Adrenal gland (tissue), 12 donors: Measurements from ENCODE around the gene KIF25. TPM values are rescaled to one million over a fixed set of nuclear protein-coding genes. Genes with fewer than 3 reads are reported as not detected.

Experiments
- DNase-seq, 7 donors: peaks; one replicate each; pipeline ENCODE4 v3.0.0-alpha.2; 2019 to 2020
- H3K27ac ChIP-seq, 5 donors: fragments of 200-600 bp; sonication (generic) in 4 of 5; 1 replicate in 3 of 5; 2 replicates in 2 of 5; pipeline versions ENCODE4 v1.5.1 to v1.8.0; 2016 to 2020; ENCODE audit warnings: mild to moderate bottlenecking in 1 of 5
- H3K27me3 ChIP-seq: fragments of 200-600 bp; 2 replicates; pipeline ENCODE4 v1.8.0; 2021
- H3K36me3 ChIP-seq, 2 donors: fragments of 200-600 bp; replicated peaks in 1 of 2; 1 replicate in 1 of 2; 2 replicates in 1 of 2; pipeline versions ENCODE4 v1.5.1 to v1.8.0; 2018 to 2022
- H3K4me1 ChIP-seq, 2 donors: fragments of 200-600 bp; replicated peaks in 1 of 2; 1 replicate in 1 of 2; 2 replicates in 1 of 2; pipeline versions ENCODE4 v1.5.1 to v1.8.0; 2018 to 2021
- H3K4me3 ChIP-seq, 4 donors: fragments of 200-600 bp; sonication (generic) in 3 of 4; one replicate each; pipeline ENCODE4 v1.5.1; 2016 to 2018
- H3K9me3 ChIP-seq, 3 donors: fragments of 200-600 bp; sonication (generic) in 1 of 3; replicated peaks in 1 of 3; 1 replicate in 2 of 3; 2 replicates in 1 of 3; pipeline versions ENCODE4 v1.5.1 to v1.8.0; 2016 to 2021
- CTCF ChIP-seq, 6 experiments: fragments of 450-650 bp in 4 of 6; fragments of 200-600 bp in 2 of 6; sonication (generic) in 1 of 6; IDR thresholded peaks; 1 replicate in 5 of 6; 2 replicates in 1 of 6; pipeline versions ENCODE4 v1.5.1 to v1.8.0; 2016 to 2021; ENCODE audit warnings: antibody characterized with exemption in 6 of 6, mild to moderate bottlenecking in 2 of 6, moderate library complexity in 1 of 6
- POLR2A ChIP-seq, 2 donors: fragments of 450-650 bp; IDR thresholded peaks; one replicate each; pipeline ENCODE4 v1.6.1; 2017; ENCODE audit warnings: antibody characterized with exemption in 2 of 2, mild to moderate bottlenecking in 2 of 2, moderate library complexity in 1 of 2
- WGBS, 4 donors: extraction: QIAGEN DNeasy Blood & Tissue Kit in 2 of 4; methylation state at CpG; one replicate each; pipeline versions ENCODE4 v1.1.5 to v1.1.7; 2013 to 2017; 5-methylcytosine and 5-hydroxymethylcytosine counted together
- intact Hi-C, 2 donors: fragments of 100-400 bp; cut with DNase I; formaldehyde crosslinking; loops; one replicate each; pipeline versions ENCODE4 v1.14.1 to v1.15.0; 2022 to 2023
- polyA plus RNA-seq, 3 donors: library from polyadenylated mRNA; stranded (reverse); fragments of 200-250 nt in 2 of 3; fragments of 350-450 nt in 1 of 3; fragmentation: Illumina TruSeq in 1 of 3; extraction: RNeasy Lipid Tissue Mini Kit (QIAGEN cat#74804) in 1 of 3; gene quantifications; one replicate each; pipeline ENCODE4 v1.2.3, GENCODE V29; 2013 to 2014
- total RNA-seq, 9 donors: library from RNA; depleted of rRNA in 4 of 9; stranded (reverse); fragments of >200 nt in 4 of 9; fragments of 120-200 nt in 1 of 9; fragmentation: NEBNext Ultra II Directional in 1 of 9; extraction: Animal tissue kit (Norgen Biotek cat#: 25700) in 1 of 9; gene quantifications; one replicate each; pipeline versions ENCODE4 v1.1.0 to v1.2.4, GENCODE V29; 2013 to 2023
- donor health status: healthy with polysubstance abuse.
- donor health status: Bipolar disorder and iron deficiency.
- donor health status: DM: yes; HTN: yes; CAD: no.
- donor health status: DM: no; HTN: no; CAD: no.
- donor health status: DM: no; HTN: no; CAD: no.
- donor health status: DM: yes; HTN: yes; CAD: no.

Gene KIF25
- total and polyA plus RNA-seq, 12 donors: 0.44 to 0.97 TPM; not detected in 10

- DNase-seq: no peak
- intact Hi-C loops: no loop called here
- TF ChIP-seq CTCF (IDR thresholded peaks at IDR 0.05) (no peak), POLR2A (IDR thresholded peaks at IDR 0.05) (no peak)
- Histone ChIP-seq H3K4me1 (no peaks in the 10 kb centered on the region), H3K36me3 (no peaks in the 10 kb centered on the region), H3K27ac (no peak overlapping the region), H3K9me3 (no peaks in the 10 kb centered on the region), H3K27me3 (no peaks in the 10 kb centered on the region), H3K4me3 (no peak overlapping the region)
- WGBS, 4 donors: 83 to 90% (median 86%) methylated on average over 14 to 19 of the region's 19 CpGs
These were observed 87.1 kb downstream of the KIF25 start for GRCh38 chr6:168084465-168085160.

GRCh38 chr6:168086066-168086465 lies 88.6 kb downstream of the KIF25 start:
- H3K9me3 ChIP-seq: no peaks in the 10 kb centered on the region
- H3K4me1 ChIP-seq: no peaks in the 10 kb centered on the region
- H3K36me3 ChIP-seq: no peaks in the 10 kb centered on the region
- intact Hi-C loops: no loop called here
- no peaks in the 10 kb centered on the region for H3K27me3 ChIP-seq
- H3K27ac ChIP-seq: no peak overlapping the region
- 84 to 88% (median 85%) methylated on average over 1 to 10 of the region's 10 CpGs for WGBS, 4 donors
- H3K4me3 ChIP-seq: no peak overlapping the region
- no peak for DNase-seq
- TF ChIP-seq POLR2A (IDR thresholded peaks at IDR 0.05) (no peak), CTCF (IDR thresholded peaks at IDR 0.05) (no peak)

- TF ChIP-seq CTCF (IDR thresholded peaks at IDR 0.05): no peak
- no peak for TF ChIP-seq POLR2A (IDR thresholded peaks at IDR 0.05)
- H3K36me3 ChIP-seq: no peaks in the 10 kb centered on the region
- H3K4me1 ChIP-seq: no peaks in the 10 kb centered on the region
- no peaks in the 10 kb centered on the region for H3K9me3 ChIP-seq
- 87 to 93% (median 90%) methylated on average over 7 to 10 of the region's 10 CpGs for WGBS, 4 donors
- H3K27me3 ChIP-seq: no peaks in the 10 kb centered on the region
- H3K4me3 ChIP-seq: no peak overlapping the region
- intact Hi-C loops: no loop called here
- no peak for DNase-seq
- H3K27ac ChIP-seq: no peak overlapping the region
These were observed 89.1 kb downstream of the KIF25 start for GRCh38 chr6:168086616-168087015.

- DNase-seq: no peak
- H3K9me3 ChIP-seq: no peaks in the 10 kb centered on the region
- H3K4me3 ChIP-seq: no peak overlapping the region
- TF ChIP-seq CTCF (IDR thresholded peaks at IDR 0.05) (no peak), POLR2A (IDR thresholded peaks at IDR 0.05) (no peak)
- no peaks in the 10 kb centered on the region for H3K27me3 ChIP-seq
- no peaks in the 10 kb centered on the region for H3K36me3 ChIP-seq
- no peak overlapping the region for H3K27ac ChIP-seq
- 74 to 82% (median 75%) methylated on average over 12 to 25 of the region's 25 CpGs for WGBS, 4 donors
- no peaks in the 10 kb centered on the region for H3K4me1 ChIP-seq
- intact Hi-C loops: no loop called here
These were observed 90.1 kb downstream of the KIF25 start for GRCh38 chr6:168087436-168088160.
